Stimulated activated CD8-positive, alpha-beta memory T cell treated with anti-CD3 and anti-CD28 coated beads, Interleukin-12 subunit alpha, Interleukin-12 subunit beta, amount 100 ng/mL, for 24 hours (primary cell): ENCODE data around the gene ZNF165.
A peak's percentile ranks its signal among the peaks of the same experiment; 100 is the strongest.
"Not testable (repeated sequence)": the region's sequence is repeated elsewhere in the genome, so short reads cannot be mapped to it uniquely, and the experiment has no call there.

Source experiments
- DNase-seq: peaks from one replicate; pipeline ENCODE4 v3.0.0-alpha.2; 2020; ENCODE audit errors: extremely low read depth

ZNF165 gene

DNA sequence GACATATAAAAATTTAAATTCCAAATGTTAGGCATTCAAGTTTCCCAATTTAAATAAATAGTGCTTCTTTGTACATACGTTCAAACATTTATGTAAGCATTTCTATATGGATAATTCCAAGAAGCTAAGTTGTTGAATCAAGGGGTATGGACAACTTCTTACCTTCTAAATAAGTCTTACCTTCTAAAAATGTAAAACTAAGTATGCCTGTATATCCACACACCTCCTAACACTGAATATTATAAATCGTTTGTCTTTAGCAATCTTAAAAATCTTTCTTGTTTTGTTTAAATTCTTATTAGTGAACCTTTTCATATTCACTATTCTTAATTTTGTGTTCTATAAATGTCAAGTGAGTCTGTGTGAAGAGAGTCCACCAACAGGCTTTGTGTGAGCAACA is 41.5 kb downstream of the ZNF165 start:
- DNase-seq = no peak

DNA sequence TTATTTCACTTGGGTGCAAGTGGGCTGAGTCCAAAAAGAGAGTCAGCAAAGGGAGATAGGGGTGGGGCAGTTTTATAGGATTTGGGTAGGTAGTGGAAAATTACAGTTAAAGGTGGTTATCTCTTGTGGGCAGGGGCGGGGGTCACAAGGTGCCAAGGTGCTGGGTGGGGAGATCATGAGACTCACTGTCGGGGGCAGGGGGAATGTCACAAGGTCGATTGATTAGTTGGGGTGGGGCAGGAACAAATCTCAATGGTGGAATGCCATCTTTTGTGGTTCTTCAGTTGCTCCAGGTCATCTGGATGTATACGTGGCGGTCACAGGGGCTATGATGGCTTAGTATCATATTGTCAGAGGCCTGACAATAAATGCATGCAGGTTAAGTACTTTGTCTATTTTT is 41.9 kb downstream of the ZNF165 start:
- DNase-seq = not testable (repeated sequence)

DNA sequence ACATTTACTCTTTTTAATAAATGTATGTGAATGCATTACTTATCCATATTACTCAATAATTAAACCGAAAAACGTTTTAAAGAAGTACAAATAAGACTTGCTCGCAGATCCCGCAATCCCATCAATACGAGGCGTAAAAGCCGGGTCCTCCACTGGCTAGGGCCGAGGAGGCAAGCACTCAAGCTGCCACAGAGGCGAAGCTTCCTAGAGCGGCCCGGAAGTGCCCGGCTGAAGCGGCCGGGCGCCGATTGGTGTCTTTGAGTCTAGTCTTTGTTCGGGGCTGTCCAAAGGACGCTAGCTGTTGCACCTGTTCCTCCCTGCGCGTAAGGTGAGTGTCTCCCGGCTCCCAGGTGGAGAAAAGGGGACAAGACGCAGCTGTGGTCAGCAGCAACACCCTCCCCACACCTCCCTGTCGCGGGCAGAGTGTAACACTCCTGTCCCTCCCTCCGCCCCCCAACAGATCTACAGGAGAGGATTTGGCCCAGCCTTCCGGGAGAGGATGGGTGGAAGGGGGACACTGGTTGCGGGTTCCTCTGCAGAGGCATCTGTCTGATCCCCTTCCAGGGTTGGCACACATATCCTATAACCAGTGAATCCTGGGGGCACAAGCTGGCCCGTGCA is 44.1 kb downstream of the ZNF165 start, which contains the start of gene ZSCAN16:
Gene ZSCAN16, plus strand, starts transcription at position 260 of the 621 bp plus-strand sequence. CDS start 835 bp downstream, outside the sequence.
- peak; percentile 45 for DNase-seq

DNA sequence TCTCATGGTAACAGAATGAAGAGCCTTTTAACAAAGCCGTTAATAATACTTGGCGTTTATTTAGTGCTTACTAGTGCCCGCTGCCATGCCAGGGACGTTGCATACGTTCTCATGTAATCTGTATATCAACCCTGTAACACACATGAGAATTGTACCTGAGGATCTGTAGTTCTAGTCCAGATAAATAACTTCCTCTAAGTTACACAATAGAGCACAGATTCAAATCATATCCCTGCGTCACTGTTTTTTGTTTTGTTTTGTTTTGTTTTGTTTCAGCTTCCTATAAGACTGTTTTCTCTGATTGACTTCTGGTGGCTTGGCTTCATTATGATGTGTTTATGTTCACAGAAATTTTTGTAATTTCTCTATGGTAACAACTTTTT is 44.6 kb downstream of the ZNF165 start:
- DNase-seq = no peak

DNA sequence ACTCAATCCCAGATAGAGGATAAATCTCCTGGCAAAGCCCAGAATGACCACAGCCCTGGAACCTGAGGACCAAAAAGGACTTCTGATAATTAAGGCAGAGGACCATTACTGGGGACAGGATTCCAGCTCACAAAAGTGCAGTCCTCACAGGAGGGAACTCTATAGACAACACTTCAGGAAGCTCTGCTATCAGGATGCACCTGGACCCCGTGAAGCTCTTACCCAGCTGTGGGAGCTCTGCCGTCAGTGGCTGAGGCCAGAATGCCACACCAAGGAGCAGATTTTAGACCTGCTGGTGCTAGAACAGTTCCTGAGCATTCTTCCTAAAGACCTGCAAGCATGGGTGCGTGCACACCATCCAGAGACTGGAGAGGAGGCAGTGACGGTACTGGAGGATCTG is 45.0 kb downstream of the ZNF165 start:
- DNase-seq = no peak

DNA sequence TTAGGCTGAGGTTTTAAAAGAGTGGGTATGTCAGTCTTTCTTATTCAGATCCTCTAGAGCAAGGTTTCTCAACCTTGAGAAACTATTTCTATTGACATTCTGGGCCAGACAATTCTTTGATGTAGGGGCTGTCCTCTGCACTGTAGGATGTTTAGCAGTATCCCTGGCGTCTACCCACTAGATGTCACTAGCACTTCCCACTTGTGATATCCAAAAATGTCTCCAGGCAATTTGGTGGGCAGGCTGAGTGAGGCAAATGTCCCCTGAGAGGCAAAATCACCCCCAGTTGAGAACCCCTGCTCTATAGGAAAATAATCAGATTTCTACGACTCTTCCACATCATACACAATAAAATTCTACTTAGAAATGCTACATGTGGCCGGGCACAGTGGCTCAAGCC is 53.6 kb downstream of the ZNF165 start:
- no peak for DNase-seq

DNA sequence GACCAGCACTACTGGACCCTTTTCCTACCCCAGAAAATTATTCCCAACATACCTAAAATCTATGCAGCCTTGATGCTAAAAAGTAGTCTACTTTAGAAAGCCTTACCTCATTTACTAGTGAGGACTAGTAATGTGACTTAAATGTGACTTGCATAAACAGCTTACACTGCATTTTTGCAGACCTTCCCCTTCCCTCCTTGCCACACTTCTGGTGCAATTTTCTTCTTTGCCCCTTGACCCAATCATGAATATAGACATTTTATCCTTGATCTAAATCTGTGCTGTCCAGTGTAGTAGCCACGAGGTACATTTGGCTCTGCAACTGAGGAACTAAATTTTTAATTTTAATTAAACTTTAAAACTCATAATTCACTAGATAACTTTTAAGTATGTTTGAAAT is 54.3 kb downstream of the ZNF165 start:
- DNase-seq = no peak

DNA sequence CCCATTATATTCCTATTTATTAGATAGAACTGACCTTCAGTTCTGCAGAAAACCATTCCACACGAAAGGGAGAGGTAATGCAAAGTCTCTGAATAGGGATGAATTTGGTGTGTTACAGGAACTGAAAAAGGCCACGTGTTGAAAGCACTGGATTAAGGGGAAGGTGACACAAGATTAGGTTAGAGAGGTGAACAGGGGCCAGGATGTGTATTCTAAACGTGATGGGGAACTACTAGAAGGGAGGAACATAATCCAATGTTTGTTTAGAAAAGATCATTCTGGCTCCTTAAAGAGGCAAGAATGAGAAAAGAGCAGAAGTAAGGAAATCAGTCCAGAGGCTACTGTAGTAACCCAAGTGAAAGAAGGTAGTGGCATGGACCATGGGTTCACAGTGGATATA is 55.0 kb downstream of the ZNF165 start:
- DNase-seq = no peak

DNA sequence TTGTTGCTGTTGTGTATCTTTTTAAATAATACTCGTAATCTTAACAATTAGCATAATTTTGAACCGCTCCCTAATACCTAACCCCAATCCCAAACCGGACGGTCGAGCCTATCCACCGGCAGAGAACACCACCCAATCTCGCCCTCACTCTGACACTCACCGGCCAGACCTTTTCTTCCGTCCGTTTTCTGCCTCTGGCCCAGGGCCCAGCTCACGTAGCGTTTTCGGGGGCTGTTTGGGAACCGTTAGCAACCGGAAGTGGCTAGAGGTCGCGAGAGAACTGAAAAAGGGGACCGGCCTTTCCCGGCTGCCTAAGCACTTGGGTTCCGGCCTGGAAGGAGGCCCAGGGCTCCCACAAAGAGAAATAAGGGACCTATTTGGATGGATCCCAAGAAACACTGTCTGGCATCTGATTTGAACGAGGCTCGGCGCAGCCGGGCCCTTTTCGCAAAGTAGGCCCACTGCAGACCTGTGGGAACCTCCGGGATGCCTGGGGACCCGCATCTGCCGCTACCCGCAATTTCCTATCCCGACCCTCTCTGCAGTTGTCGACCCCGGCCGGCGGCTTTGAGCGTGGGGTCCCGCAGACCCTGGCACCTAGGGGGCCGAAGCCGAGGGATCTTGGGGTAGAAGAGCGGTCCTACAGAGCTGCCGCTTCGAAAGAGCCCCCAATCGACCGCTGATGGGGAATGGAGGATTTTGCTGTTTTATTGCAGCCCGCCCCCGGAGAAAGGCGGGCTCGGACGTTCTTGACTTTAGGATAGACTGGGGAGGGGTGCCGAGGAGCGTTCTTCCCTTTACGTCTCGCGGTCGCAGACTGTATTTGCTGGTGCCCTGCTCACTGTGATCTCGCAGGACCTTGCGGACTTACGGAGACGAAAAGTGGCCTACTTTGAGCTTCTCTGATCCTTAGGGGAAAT is 56.5 kb downstream of the ZNF165 start:
- peak; percentile 59 for DNase-seq

DNA sequence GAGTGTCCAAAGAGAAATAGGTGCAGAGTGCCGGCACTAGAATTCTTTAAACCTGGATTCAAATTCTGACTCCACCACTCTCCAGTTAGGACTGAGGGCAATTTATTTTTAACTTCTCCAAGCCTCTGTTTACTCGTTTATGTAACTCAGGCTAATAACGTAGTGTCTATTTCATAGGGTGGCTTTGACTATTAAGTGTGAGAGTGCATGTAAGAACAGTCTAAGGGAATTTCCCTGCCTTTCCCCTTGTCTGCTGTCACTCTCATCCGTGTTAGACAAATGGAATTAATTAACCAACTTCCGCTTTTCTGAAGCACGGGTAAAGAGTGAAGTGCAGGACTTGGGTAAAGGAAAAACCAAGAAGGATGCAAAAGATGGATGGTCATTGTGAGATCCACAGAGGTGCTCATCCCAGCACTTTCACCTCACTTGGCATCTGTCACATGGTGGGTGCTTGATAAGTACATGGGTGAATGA is 57.2 kb downstream of the ZNF165 start:
- no peak for DNase-seq
